Large intestine (tissue), 3 donors: ENCODE results near the gene APBB2. TPM values are rescaled to one million over a fixed set of nuclear protein-coding genes. Genes with fewer than 3 reads are reported as not detected.
A peak's percentile ranks its signal among the peaks of the same experiment; 100 is the strongest.
"Not testable (repeated sequence)": the region's sequence is repeated elsewhere in the genome, so short reads cannot be mapped to it uniquely, and the experiment has no call there.

Experiments used
- DNase-seq, 2 donors: peaks; one replicate each; pipeline versions ENCODE4 v3.0.0 to v3.0.0-alpha.2; 2013
- H3K27ac ChIP-seq: one replicate; pipeline ENCODE4 v1.5.1; 2013; ENCODE audit warnings: low read length
- H3K27me3 ChIP-seq: 2 replicates; pipeline ENCODE4 v1.6.1; 2013; ENCODE audit warnings: low read length; ENCODE audit not compliant: control insufficient read depth, insufficient read depth
- H3K36me3 ChIP-seq: 2 replicates; pipeline ENCODE4 v1.6.1; 2013; ENCODE audit warnings: low read length; ENCODE audit not compliant: control insufficient read depth, insufficient read depth
- H3K4me1 ChIP-seq: one replicate; pipeline ENCODE4 v1.6.1; 2013; ENCODE audit warnings: low read length; ENCODE audit not compliant: control insufficient read depth, insufficient read depth
- H3K4me3 ChIP-seq: one replicate; pipeline ENCODE4 v1.5.1; 2013; ENCODE audit warnings: low read length
- H3K9me3 ChIP-seq: one replicate; pipeline ENCODE4 v1.6.1; 2013; ENCODE audit warnings: mild to moderate bottlenecking, low read depth, low read length, moderate library complexity; ENCODE audit not compliant: control insufficient read depth
- WGBS: methylation state at CpG from one replicate; pipeline ENCODE4 v1.1.5; 2013; ENCODE audit warnings: low lambda C conversion rate; ENCODE audit not compliant: insufficient coverage; 5-methylcytosine and 5-hydroxymethylcytosine counted together
- polyA plus RNA-seq: library from polyadenylated mRNA; unstranded; fragments of 120-200 nt; gene quantifications from one replicate; pipeline ENCODE4 v1.2.1, GENCODE V29; 2013

The APBB2 gene
- polyA plus RNA-seq, 1 donor: 26.6 TPM

GRCh38 chr4:41160012-41160789, 54.1 kb downstream of the APBB2 start:
- no peak for DNase-seq
- Histone ChIP-seq H3K4me3 (no peak overlapping the region), H3K27ac (no peak overlapping the region), H3K36me3 (no peaks in the 10 kb centered on the region), H3K27me3 (no peaks in the 10 kb centered on the region), H3K9me3 (no peaks in the 10 kb centered on the region), H3K4me1 (peaks cover 19% of the 10 kb centered on the region)
- 90% methylated on average over 5 of the region's 10 CpGs for WGBS

- H3K27ac ChIP-seq: no peak overlapping the region
- H3K4me1 ChIP-seq: peaks cover 12% of the 10 kb centered on the region
- no peaks in the 10 kb centered on the region for H3K36me3 ChIP-seq
- H3K4me3 ChIP-seq: no peak overlapping the region
- DNase-seq: no peak
- no peaks in the 10 kb centered on the region for H3K27me3 ChIP-seq
- no peaks in the 10 kb centered on the region for H3K9me3 ChIP-seq
- WGBS: no CpG with 5 or more reads among the region's 5 CpGs
These were observed 55.6 kb downstream of the APBB2 start for GRCh38 chr4:41158756-41159155.

GRCh38 chr4:41158274-41158673, 56.1 kb downstream of the APBB2 start:
- H3K36me3 ChIP-seq: no peaks in the 10 kb centered on the region
- no peak overlapping the region for H3K4me3 ChIP-seq
- no peak for DNase-seq
- H3K27me3 ChIP-seq: no peaks in the 10 kb centered on the region
- no peaks in the 10 kb centered on the region for H3K9me3 ChIP-seq
- H3K27ac ChIP-seq: no peak overlapping the region
- no CpG with 5 or more reads among the region's 1 CpG for WGBS
- peaks cover 9% of the 10 kb centered on the region for H3K4me1 ChIP-seq

GRCh38 chr4:41157009-41157408, 57.3 kb downstream of the APBB2 start:
- H3K4me3 ChIP-seq: no peak overlapping the region
- H3K4me1 ChIP-seq: no peaks in the 10 kb centered on the region
- no CpG with 5 or more reads among the region's 6 CpGs for WGBS
- H3K27ac ChIP-seq: no peak overlapping the region
- H3K36me3 ChIP-seq: no peaks in the 10 kb centered on the region
- H3K9me3 ChIP-seq: no peaks in the 10 kb centered on the region
- H3K27me3 ChIP-seq: no peaks in the 10 kb centered on the region
- no peak for DNase-seq

GRCh38 chr4:41156574-41156973, 57.8 kb downstream of the APBB2 start:
- no peaks in the 10 kb centered on the region for H3K4me1 ChIP-seq
- no CpG with 5 or more reads among the region's 10 CpGs for WGBS
- H3K27ac ChIP-seq: no peak overlapping the region

GRCh38 chr4:41155194-41155830, 59.0 kb downstream of the APBB2 start:
- Histone ChIP-seq H3K27ac (no peak overlapping the region), H3K36me3 (no peaks in the 10 kb centered on the region), H3K27me3 (no peaks in the 10 kb centered on the region), H3K4me3 (no peak overlapping the region), H3K9me3 (no peaks in the 10 kb centered on the region), H3K4me1 (no peaks in the 10 kb centered on the region)
- DNase-seq: no peak
- no CpG with 5 or more reads among the region's 5 CpGs for WGBS

More at GRCh38 chr4:41156574-41156973, 57.8 kb downstream of the APBB2 start:
- Histone ChIP-seq H3K36me3 (no peaks in the 10 kb centered on the region), H3K27me3 (no peaks in the 10 kb centered on the region), H3K9me3 (no peaks in the 10 kb centered on the region), H3K4me3 (no peak overlapping the region)
- DNase-seq: no peak

- Histone ChIP-seq H3K4me1 (no peaks in the 10 kb centered on the region), H3K27ac (no peak overlapping the region), H3K4me3 (no peak overlapping the region), H3K36me3 (no peaks in the 10 kb centered on the region), H3K9me3 (no peaks in the 10 kb centered on the region), H3K27me3 (no peaks in the 10 kb centered on the region)
- WGBS: 92% methylated on average over 2 of the region's 5 CpGs
- no peak for DNase-seq
These were observed 59.5 kb downstream of the APBB2 start for GRCh38 chr4:41154814-41155177.

- peak in 1 of 2 donors; percentile 47 for DNase-seq
- Histone ChIP-seq H3K9me3 (no peaks in the 10 kb centered on the region), H3K27ac (no peak overlapping the region), H3K4me1 (no peaks in the 10 kb centered on the region), H3K36me3 (no peaks in the 10 kb centered on the region), H3K4me3 (no peak overlapping the region), H3K27me3 (no peaks in the 10 kb centered on the region)
- WGBS: 64% methylated on average over 2 of the region's 6 CpGs
These were observed 60.1 kb downstream of the APBB2 start for GRCh38 chr4:41154010-41154813.

- H3K9me3 ChIP-seq: no peaks in the 10 kb centered on the region
- H3K4me1 ChIP-seq: peaks cover 7% of the 10 kb centered on the region
- no CpG with 5 or more reads among the region's 2 CpGs for WGBS
- no peaks in the 10 kb centered on the region for H3K27me3 ChIP-seq
- no peak overlapping the region for H3K27ac ChIP-seq
- no peaks in the 10 kb centered on the region for H3K36me3 ChIP-seq
- DNase-seq: no peak
- no peak overlapping the region for H3K4me3 ChIP-seq
These were observed 63.9 kb downstream of the APBB2 start for GRCh38 chr4:41150401-41150800.

GRCh38 chr4:41149568-41149967, 64.8 kb downstream of the APBB2 start:
- H3K27me3 ChIP-seq, DNase-seq, H3K4me3 ChIP-seq, H3K27ac ChIP-seq, H3K36me3 ChIP-seq, H3K9me3 ChIP-seq: not testable (repeated sequence)
- H3K4me1 ChIP-seq: peaks cover 14% of the 10 kb centered on the region
- 100% methylated on average over 1 of the region's 4 CpGs for WGBS
